Measurements from ENCODE around the gene CASQ1.

CASQ1 gene

DNA sequence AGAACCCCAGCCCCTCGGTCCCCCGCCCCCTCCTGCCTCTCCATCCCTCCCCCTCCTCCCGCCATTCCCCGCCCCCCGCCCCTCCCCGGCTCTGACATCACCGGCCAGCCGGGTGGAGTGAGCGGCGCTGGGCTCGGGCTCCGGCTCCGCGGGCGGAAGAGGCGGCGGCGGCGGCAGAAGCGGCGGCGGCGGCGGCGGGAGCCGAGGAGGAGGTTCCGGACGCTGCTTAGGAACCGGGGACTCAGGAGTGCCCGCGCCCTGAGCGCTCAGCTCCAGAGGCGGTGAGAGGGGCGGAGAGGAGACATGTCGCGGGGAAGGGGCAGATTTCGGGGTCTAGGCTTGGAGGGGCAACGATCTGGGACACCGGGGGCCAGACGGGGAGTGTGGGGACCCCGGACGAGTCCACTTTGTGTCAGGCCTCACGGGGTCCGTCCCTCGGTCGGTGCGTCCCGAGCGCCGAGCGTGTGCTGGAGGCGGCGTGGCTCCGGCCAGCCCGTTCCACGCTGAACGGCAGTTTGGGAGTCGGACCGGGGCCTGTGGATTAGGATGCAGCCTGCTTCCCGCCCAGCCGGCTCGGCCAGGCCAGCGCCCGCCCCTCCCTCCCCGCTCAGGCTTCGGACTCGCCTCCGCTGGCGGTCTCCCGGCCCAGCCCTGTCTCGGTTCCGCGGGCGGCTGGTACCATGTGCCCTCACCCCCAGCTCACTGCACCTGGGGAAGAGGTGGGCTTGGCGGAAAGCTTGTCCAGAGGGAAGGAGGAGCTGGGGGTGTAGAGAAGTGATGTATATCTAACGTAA, 15.1 kb downstream of the CASQ1 start, which contains the start of gene PEA15:
Gene PEA15, plus strand, starts transcription at position 143 of the 794 bp plus-strand sequence. CDS start 6,161 bp downstream, outside the sequence.
- peak; percentile 50 for DNase-seq

DNA sequence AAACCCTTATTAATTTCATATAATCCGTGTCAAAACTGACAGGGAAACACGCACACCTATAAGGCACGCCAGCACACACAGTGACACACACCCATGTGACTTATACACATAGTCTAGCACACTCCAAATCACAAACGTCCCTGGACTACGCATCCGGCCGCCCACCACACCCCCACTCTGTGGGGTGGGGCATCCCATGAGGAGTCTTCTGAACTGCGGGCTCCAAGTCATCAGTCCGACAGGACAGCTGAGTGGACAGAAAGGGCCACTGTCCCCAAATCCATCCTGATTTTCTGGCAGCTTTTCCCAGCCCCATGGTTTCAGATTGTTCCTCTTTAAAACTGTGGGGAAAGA, 15.6 kb downstream of the CASQ1 start:
- DNase-seq: peak; percentile 45

DNA sequence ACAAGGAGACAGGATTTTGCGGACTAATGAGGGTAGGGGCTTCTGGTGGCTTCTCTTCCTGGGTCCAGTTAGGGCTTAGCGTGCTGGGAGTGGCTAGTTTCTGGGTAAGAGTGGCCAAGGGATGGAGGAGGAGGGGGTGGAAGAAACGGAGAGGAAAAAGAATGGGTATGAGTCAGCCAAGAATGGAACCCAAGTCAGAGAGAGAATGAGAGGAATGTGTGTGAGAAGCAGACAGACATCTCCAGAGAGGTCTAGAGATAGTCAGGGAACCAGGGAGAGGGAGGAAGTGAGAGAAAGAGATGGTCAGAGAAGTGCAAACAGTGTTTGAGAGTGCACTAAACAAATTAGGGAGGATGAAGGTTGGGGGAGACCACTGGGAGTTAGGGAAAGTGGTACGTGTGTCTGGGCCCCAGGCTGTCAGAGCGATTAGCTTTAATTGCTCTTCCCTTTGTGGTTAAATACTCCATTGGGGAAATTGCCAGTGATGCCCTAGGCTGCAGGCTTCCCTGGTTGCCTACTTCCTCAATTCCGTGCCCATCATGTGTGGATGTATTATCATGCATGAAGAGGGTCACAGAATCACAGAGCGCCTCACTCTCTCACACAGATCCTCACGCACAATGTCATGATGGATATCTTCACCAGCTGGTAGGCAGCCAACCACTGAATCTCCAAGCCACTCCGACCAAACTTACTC, 16.2 kb downstream of the CASQ1 start:
- peak; percentile 93 for DNase-seq

DNA sequence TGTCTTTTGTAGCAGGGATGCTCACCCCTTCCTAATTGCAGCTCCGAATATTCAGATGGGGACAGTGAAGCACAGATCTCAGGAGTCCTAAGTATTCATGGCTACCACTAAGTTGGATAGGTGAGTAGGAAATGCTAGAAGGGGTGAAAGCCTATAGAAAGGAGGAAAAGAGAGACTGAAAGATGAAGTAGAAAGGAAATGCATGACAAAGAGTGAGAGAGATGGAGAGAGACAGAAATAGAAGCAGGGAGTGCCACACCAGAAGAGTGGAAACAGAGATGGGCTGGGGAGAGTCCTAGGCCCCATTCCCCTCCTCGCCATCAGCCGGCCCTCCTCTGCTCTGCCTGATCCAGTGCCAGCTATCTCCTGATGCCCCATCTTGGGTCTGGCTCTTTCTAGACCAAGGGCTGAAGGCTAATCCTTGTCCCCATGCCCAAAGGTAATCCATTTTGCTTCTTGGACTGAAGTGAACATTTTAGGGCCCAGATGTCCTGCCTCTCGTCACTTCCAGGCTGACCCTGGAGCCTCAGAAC, 16.8 kb downstream of the CASQ1 start:
- DNase-seq: no peak

DNA sequence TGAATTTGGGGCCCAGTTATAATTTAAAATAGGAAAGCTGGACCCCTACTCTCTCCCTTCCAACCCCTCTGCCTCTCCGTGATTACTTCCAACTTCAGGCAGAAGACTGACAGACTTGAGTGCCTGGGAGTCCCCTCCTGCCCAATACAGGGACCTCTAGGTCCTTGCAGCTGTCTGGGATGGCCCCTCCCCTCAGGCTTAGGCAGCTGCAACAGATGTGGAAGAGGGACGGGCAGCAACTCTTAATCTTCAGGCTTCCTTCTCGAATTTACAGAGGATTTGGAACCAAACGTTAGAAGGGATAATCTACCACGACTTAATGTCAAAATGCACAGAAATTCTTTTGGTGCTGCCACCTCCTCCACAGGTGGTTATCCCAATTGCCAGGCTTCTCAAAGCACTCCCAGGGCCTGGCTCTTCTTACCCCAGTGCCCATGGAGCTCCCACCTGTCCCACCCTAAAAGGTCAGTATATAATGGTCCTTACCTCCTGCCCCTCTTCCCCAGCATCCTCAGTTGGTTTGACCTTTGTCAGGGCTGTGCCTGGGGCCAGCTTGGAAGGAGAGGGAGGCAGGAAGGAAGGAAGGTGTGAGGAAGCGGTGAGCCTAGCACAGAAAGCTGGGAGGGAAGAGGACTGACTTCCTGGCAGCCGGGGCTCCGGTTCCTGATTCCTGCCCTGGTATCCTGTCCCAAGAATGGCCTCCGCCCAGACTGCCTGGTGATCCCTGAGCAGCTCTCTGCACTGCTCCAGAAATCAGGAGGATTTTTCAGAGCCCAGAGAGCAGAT, 17.6 kb downstream of the CASQ1 start:
- DNase-seq: no peak

DNA sequence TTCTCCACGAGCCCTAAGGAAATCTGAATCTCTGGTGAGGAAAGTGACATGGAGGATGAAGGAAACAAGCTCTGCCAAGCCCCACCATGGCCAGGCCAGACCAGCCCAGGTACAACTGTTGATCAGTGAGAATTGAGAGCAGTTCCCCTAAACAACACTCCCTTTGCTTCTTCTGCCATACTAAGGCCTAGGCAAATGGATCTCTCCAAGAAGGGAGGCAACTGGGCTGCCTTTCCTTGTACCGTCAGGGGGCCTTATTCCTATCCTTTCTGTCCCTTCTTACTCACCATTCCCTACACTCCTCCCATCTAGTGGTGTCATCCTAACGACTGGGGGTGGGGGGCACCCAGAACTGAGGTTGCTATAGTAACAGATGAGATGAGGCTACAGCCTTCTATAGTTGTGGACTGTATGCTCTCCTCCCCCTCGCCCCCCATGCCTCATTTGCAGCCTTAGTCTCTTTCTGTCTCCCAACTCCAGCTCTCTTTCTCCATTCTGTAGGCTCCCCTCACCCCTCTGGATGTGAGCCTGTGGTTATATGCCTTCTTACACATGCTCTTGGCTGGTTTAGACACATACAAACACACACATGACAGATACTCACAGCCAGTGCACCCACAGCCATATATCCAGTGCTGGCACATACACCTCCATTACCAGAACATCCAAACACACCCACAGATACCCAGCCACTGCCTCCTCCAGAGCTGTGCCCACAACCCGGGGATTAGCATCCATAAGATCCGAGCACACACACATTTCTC, 18.4 kb downstream of the CASQ1 start:
- DNase-seq: no peak

DNA sequence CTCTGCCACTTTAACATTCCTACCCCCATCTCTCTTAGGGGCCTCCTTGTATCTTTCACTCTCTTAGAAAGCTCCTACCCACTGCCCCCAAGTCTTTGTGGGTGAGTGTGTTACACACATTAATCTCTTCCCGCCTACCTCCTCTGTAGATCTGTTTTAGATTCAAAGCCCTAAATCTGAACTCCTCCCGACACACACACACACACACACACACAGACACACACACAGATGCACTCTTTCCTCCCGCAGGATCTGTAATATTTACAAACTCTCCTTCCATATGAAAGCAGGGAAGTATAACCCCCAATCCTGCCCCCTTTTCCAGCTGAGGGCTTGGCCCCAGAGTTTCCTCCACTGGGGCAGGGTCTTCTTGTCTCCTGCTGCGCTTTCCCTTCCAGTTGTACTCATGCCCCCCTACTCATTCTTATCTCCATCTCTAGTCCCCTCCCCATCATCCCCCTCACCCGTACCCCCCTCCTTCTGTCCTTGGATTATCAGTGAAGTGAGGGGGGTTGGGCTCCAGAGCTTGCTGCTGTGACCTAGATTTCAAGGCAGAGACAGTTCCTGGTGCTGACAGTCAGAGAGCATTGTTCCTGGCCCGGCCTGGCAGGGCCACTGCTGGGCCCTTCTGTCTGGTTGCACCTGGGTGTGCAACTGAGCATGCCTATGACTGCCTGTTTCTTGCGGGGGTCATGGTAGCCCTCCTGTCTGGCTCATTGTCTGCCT, 19.1 kb downstream of the CASQ1 start:
- DNase-seq: no peak

DNA sequence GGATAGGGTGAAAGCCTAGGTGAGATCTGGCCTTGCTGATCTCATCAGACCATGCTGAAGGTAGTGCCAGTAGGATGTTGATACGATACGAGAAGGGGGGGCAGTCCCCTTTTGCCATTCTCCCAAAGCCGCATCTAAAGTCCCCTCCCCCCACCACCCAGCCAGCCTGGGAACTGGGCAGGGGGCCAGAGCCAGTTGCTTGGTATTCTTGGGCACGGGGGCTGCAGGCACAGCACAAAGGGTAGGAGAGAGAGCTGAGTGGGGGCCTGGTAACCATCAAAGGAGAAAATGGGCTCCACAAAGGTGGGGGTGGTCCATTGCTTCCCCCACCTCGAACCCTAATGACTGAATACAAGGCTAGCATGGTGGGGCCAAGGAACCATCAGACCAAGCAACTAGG, 20.2 kb downstream of the CASQ1 start:
- DNase-seq: no peak

DNA sequence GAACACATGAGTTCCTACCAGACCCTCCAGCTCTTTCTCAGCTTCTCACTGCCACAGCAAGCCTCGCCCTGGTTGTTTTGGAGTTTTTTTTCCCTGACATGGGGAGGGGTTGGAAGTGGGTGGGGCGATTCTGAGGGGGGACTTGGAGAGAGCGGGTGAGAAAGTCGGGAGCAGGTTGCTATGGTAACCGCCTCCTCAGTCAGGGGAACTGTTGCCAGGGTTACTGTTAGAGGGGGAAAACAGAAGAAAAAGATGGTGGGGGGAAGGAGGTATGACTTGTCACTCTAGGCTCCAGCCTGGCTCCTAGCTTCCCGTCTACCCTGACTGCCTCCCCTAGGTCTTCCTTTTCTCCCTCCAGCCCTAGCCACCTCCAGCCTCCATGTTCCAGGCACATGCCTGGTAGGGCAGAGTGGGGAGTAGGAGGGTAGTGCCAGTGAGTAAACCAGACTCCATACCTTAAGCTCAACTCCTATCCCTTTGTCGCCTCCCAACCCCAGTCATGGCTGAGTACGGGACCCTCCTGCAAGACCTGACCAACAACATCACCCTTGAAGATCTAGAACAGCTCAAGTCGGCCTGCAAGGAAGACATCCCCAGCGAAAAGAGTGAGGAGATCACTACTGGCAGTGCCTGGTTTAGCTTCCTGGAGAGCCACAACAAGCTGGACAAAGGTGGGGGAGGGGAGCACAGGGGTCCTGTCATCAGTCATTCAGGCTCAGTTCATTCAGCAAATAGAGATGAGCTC, 20.8 kb downstream of the CASQ1 start:
- no peak for DNase-seq

DNA sequence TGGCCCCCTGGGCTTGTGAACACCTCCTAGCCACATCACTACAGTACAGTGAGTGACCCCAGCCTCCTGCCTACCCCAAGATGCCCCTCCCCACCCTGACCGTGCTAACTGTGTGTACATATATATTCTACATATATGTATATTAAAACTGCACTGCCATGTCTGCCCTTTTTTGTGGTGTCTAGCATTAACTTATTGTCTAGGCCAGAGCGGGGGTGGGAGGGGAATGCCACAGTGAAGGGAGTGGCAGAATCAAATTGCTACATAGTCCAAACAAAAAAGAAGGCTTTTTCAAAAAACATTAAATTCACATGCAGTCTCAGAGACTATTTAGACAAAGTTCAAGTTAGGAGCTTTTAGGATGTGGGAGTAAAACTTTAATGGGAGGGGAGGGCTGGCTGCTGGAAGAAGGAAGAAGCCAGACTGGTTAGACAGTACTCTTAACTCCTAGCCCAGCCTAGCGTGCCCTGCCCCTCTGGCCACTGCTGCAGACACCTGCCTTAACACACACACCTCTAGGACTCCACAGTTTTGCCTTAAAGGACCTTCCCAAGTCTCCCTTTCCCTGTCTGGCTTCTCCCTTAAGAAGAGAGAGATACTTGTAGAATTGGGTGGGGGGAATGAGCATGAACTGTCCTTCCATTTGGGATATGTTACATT, 24.2 kb downstream of the CASQ1 start:
- DNase-seq: no peak

DNA sequence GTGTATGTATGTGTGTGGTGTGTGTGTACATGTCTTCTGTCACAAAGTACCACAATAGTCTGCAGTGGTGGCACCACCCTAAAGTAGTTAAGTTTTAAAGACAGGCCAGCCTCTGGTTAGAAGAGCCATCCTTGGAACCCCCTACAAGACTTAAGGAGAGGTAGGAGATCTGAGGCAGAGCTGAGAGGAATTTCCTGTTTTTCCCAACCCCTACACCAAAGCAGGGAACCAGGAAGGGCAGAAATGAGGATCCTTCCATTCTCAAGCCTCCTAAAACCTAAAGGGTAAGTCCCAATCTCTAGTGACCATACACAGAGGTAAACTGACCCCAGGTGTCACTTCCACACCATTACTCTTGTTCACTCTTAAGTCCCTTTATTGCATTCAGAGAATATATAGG, 25.9 kb downstream of the CASQ1 start:
- DNase-seq: no peak

DNA sequence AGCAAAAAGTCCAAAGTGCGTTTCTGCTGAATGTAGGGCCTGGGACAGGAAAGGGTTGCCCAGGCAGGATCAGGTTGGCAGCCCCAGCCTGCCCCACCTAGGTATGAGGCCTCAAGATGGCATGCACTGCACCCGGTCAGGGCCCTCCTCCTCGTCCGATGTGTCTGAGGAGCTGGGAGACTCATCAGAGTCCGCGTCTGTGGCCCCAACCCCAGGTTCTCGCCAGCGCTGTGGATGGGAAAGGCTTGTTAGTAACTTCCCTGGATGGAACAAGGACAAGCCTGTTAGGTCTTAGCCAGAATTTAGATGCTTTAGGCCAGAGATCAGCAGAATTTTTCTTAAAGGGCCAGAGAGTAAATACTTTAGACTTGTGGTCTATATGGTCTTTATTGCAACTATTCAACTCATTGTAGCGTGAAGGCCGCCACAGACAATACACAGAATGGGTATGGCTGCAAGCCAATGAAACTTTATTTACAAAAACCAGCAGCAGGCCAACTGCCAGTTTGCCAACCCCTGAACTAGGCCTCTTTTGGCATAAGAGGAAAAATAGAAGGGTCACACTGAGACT, 27.2 kb downstream of the CASQ1 start:
- DNase-seq: peak; percentile 20

DNA sequence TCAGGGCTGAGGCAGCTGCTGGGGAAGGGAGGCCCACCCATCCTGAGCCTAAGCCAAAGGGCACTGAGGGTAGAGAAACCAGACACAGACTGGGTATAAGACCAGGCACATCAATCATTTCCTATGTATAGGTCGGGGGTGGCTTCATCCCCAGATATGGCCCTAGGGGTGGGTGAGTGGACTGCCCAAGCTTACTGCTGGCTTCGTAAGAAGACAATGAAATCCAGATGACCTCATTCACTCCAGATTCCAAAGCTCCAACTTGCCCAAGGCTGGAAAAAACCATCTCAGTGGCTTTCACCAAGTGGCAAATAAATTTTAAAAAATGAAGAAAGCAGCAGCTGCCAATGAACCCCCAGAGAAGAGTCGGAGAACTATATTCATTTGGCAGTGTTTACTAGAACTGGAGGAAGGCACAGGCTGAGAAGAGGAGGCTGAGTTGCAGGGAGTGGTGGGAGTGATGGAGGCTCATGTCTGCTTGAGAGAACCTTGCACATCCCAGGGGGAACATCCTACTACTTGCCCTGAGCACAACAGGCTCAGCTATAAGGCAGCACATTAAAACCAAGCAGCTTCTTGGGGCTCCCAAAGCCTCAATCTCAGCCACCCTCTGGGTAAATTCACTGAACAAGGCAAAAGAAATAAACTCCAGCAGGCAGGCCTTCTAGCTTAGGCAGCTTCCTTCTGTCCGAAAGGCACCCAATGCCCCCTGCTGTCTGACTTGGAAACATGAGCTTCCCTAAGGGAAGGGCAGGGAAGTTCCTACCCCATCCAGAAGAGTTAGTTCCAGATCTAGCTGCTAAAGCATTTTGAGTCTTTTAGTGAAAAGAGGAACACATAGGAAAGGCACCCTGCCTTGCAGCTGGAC, 28.9 kb downstream of the CASQ1 start:
- peak; percentile 81 for DNase-seq

DNA sequence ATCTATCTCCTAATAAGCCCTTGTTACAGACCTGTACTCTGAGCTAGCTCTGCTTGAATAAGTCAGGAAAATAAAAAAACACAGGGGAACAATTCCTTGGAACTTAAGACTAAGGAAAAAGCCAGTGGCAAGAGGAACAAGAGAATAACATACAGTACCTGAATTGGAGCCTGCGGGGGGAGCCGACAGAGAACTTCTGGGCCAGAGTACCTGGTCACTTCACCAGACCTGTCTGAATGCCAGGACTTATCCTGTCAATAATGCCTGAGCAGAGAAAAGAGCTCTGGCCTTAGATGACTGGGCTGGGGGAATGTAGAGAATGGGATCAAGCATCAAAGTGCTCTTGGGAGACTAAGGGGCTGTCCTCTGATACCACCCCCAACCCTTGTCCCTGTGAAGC, 29.9 kb downstream of the CASQ1 start:
- no peak for DNase-seq

DNA sequence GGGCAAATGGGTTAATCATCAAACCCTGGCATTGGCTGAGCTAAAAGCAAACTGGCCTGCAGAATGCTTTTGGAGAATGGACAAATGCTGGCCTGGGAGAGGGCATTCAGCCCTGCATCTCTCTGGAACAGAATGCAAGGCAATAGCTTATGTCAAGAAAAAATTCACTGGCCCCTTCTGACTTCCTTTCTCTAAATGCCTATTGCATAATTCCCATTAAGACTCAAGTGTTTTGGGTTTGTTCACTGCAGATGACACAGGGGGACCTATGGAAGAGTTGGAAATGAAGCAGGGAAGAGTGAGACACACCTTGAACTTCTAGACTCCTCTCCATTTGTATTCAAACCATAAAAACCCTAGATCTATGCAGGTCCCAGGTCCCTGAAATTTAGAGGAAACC, 30.7 kb downstream of the CASQ1 start:
- no peak for DNase-seq

DNA sequence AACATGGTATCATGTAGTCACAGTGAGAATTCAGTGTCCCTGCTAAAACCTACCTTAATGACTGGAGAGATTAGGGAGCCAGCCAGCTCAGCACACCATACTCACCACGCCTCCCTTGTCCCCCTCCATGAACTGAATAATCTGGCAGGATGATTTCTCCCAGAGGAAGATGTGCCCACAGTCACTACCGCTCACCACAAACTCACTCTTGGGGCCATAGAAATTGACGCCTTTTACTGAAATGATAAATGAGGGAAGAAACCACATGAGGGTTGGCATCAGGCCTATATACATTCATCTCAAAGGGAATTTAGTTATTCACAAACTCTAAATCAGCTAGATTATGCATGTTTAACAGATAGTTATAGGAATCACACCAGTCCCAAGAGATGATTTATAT, 32.2 kb downstream of the CASQ1 start:
- no peak for DNase-seq

DNA sequence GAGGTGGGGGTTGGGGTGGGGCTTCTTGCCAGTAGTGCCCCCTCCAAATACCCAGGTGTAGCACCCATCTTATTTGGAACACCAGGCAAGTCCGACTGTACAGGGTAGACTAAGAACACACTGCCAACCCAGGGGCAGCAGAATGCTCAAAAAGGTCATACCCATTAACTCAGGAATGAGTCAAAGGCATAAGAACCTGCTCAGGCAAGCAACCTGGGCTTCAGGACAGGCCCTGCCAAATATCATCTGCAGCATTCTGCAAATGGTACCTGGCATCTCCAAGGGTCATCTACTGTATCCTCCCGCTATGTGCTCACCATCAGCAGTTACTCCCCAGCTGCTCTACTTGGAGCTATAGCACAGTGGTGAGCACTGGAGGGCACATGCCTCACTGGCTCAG, 34.2 kb downstream of the CASQ1 start:
- no peak for DNase-seq

DNA sequence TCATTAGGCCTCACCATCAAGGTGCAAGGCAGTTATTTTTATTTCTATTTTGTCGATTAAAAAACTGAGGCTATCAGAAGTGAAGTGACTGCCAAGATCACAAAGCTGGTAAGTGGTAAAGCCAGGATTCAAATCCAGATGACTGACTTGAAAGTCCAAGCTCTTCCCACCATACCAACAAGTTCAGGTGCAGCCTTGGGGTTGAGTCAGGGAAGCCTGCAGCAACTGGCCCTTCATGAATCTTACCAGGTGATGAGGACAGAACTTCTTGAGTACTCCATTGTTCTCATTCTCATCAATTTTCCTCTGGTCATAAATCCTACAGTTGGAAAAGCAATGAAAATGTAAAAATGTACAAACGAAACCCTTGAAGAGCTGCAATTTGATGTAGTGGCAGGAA, 35.0 kb downstream of the CASQ1 start:
- DNase-seq: no peak

DNA sequence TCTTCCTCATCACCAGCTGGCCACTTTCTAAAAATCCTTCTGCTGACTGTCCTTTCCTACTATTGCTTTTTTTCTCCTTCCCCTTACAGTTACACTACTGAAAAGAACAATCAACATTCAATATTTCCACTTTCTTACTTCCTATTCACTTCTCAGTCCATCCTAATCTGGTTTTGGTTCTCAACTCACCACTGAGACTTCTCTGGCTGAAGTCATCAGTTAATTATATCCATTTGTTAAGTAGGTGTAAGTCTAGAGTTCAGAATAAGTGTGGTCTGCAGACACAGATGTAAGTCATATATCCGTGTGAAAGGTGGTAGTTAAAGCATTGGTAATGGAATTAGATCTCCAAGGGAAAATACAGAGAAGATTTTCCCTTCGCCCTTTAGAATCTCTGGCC, 36.2 kb downstream of the CASQ1 start:
- no peak for DNase-seq

All from NCI-H226 (cell line).